ENCODE data around the gene KHK. TPM values are rescaled to one million over a fixed set of nuclear protein-coding genes. Genes with fewer than 3 reads are reported as not detected.

The KHK gene
- total and polyA plus RNA-seq, 9 of the 15 experiments (the other 6 are each of a cell fraction or from before 2014, with no cell fraction given) = 1.5 to 10.7 (median 5.2) TPM

DNA sequence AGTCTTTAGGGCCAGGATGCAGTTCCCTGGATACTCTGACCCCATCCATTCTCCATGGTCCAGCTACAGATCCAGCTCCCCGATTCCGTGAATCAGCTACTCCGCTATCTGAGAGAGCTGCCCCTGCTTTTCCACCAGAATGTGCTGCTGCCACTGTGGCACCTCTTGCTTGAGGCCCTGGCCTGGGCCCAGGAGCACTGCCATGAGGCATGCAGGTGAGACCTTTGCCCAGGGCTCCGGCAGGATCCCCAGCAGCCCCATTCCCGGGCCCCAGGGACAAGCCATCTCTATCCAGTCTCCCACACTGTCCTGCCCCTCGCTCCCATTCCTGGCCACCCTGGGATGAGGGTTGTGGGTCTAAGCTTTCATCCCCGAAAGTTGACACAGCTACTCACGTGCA lies 46.3 kb upstream of the KHK start (continued):
- TF ChIP-seq EP300 (IDR thresholded peaks at IDR 0.05; ENCODE audit: low read length) = no peak

DNA sequence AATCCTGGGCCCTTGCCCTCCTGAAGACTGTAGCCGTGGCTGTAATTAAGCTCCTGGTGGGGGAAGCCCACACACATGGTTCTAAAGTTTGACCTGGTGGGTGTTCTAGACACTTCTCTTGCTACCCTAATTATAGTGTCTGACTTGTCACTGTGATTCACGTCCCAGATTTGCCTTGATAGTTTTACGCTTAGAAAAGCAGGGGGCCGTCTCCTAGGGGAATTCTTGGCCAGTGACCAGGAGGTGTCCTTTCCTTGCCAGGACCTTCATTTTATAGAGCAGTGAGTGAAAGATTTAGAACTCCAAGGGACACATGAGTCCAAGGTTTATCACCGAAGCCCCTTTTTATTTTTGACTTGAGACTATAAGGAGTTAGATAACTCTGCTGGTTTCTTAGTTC lies 44.8 kb upstream of the KHK start:
- TF ChIP-seq, protein P1, sequence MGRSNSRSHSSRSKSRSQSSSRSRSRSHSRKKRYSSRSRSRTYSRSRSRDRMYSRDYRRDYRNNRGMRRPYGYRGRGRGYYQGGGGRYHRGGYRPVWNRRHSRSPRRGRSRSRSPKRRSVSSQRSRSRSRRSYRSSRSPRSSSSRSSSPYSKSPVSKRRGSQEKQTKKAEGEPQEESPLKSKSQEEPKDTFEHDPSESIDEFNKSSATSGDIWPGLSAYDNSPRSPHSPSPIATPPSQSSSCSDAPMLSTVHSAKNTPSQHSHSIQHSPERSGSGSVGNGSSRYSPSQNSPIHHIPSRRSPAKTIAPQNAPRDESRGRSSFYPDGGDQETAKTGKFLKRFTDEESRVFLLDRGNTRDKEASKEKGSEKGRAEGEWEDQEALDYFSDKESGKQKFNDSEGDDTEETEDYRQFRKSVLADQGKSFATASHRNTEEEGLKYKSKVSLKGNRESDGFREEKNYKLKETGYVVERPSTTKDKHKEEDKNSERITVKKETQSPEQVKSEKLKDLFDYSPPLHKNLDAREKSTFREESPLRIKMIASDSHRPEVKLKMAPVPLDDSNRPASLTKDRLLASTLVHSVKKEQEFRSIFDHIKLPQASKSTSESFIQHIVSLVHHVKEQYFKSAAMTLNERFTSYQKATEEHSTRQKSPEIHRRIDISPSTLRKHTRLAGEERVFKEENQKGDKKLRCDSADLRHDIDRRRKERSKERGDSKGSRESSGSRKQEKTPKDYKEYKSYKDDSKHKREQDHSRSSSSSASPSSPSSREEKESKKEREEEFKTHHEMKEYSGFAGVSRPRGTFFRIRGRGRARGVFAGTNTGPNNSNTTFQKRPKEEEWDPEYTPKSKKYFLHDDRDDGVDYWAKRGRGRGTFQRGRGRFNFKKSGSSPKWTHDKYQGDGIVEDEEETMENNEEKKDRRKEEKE (IDR thresholded peaks at IDR 0.05; ENCODE audit: borderline replicate concordance in 1 of 2, control insufficient read depth in 1 of 2, low read depth in 2 of 2, low read length in 1 of 2) = no peak
- no peak for TF ChIP-seq SRSF7 (optimal IDR thresholded peaks at IDR 0.05; ENCODE audit: low read depth, low read length)
- TF ChIP-seq TSC22D4 (tag; IDR thresholded peaks at IDR 0.05) = no peak
- no peak for TF ChIP-seq EP300 (IDR thresholded peaks at IDR 0.05; ENCODE audit: low read length)
- TF ChIP-seq BCL6 (CRISPR knock-in tag; IDR thresholded peaks at IDR 0.05) = no peak
- no peak for TF ChIP-seq ZFP1 (CRISPR knock-in tag; IDR thresholded peaks at IDR 0.05)
- TF ChIP-seq JUND (IDR thresholded peaks at IDR 0.05; ENCODE audit: borderline replicate concordance, low read depth, low read length) = no peak
- TF ChIP-seq JUND (tag; IDR thresholded peaks at IDR 0.05; ENCODE audit: borderline replicate concordance, low read depth, low read length) = no peak
- TF ChIP-seq MTA1 (IDR thresholded peaks at IDR 0.05; ENCODE audit: borderline replicate concordance) = no peak
- no peak for TF ChIP-seq SMAD1 (IDR thresholded peaks at IDR 0.05; ENCODE audit: low read depth, low read length, partially characterized antibody)
- TF ChIP-seq ZNF347 (CRISPR knock-in tag; IDR thresholded peaks at IDR 0.05; ENCODE audit: low read depth) = no peak
- no peak for TF ChIP-seq KLF1 (tag; IDR thresholded peaks at IDR 0.05)
- FAIRE-seq (no peak), ATAC-seq (no peak; the same call in 2 of the 3 replicates), DNase-seq (ENCODE audit: extremely low read depth in 1 of 4, low spot score in 3 of 4) (no peak)
- Histone ChIP-seq H3K4me1 (replicated peaks in 1 of 2; ENCODE audit: control insufficient read depth in 2 of 2, insufficient read depth in 2 of 2, low read length in 2 of 2) (no peaks in the 10 kb centered on the region), H3K4me2 (ENCODE audit: insufficient read depth, low read length) (no peak overlapping the region), H2AFZ (ENCODE audit: low read depth, low read length) (no peak overlapping the region), H3K9me1 (ENCODE audit: control insufficient read depth, insufficient read depth, low read length) (peaks cover 3% of the 10 kb centered on the region), H4K20me1 (replicated peaks; ENCODE audit: control insufficient read depth, insufficient read depth, low read length) (no peaks in the 10 kb centered on the region), H3K36me3 (ENCODE audit: control insufficient read depth, insufficient read depth, low read length) (peaks cover 69% of the 10 kb centered on the region), H3K79me2 (ENCODE audit: control insufficient read depth, insufficient read depth, low read length) (no peaks in the 10 kb centered on the region), H3K9me3 (replicated peaks; ENCODE audit: control insufficient read depth, insufficient read depth, low read depth, low read length) (no peaks in the 10 kb centered on the region), H3K9ac (ENCODE audit: insufficient read depth in 1 of 2, low read depth in 2 of 2, low read length in 2 of 2) (no peak overlapping the region), H3K27ac (ENCODE audit: extremely low read depth, low read depth, low read length) (no peak overlapping the region), H3K27me3 (ENCODE audit: control insufficient read depth in 2 of 2, insufficient read depth in 2 of 2, low read length in 2 of 2) (no peaks in the 10 kb centered on the region), H3K4me3 (no peak overlapping the region)
- in situ Hi-C loops (cut with MboI) = no loop called here
- no TSS peak for BruUV-seq (replicated peaks)
- POLR2A ChIA-PET = interaction anchor here (1.0 to 7.9 kb wide), 3 partner anchors 8 to 80 kb away, joined by 4 to 54 read pairs (median 4); partner anchors contain the start of genes OST4 and TMEM214
- CTCF ChIA-PET (ENCODE audit: low intra/inter-chr PET ratio) = no interaction called here
- intact Hi-C loops (cut with micrococcal nuclease) = no loop called here
- WGBS (ENCODE audit: insufficient coverage, low coverage, missing lambda C conversion rate) = 68% methylated on average over 5 of the region's 5 CpGs
